GM12878 (cell line): ENCODE data around the gene UCKL1.

Experiments used
- CTCF ChIP-seq, 3 experiments: IDR thresholded peaks in 2 of 3; conservative IDR thresholded peaks in 1 of 3; 2 replicates each; pipeline ENCODE4 v1.5.1; 2011; ENCODE audit warnings: low read depth in 3 of 3, low read length in 3 of 3, mild to moderate bottlenecking in 3 of 3, control low read depth in 2 of 3, moderate library complexity in 2 of 3, inconsistent platforms in 1 of 3, mixed read lengths in 1 of 3; ENCODE audit not compliant: control insufficient read depth in 2 of 3, insufficient read depth in 1 of 3; ENCODE audit errors: extremely low read depth in 1 of 3
- MEF2A ChIP-seq: IDR thresholded peaks from 2 replicates; pipeline ENCODE4 v1.6.1; 2011; ENCODE audit warnings: low read depth, mild to moderate bottlenecking, low read length, moderate library complexity; ENCODE audit not compliant: insufficient read depth

DNA sequence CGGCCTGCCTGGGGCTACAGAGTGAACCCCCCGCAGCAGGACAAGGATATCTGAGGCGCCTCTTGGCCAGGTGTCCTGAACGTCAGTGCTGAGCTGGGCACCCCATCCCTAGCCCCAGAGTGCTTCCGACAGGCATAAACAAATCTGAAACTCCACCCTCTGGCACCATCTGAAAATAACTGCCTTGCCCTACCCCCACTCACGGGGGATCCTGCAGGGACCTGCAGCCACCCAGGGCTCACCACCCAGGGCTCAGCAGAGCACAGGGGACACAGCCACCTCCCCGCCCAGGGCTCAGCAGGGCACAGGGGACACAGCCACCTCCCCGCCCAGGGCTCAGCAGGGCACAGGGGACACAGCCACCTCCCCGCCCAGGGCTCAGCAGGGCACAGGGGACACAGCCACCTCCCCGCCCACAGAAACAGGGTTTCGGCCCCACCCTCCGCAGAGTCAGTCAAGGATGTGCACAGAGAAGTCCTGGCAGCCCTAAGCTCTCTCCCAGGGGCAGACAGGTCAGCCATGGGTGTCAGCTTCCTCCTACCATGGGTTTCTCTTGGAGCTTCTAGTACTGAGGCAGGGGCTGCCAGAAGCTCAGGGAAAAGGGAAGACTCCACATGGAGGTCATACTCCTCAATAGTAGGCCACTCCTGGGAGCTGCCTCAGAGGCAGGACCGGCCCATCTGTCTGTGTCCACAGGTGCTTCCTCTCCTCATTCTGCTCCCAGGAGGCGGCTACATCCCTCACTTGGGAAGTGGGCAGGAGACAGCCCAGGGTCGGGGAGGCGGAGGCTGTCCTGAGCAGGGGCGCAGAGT, 4.6 kb downstream of the UCKL1 start:
- TF ChIP-seq CTCF (IDR thresholded peaks at IDR 0.05 in 2 of 3, conservative IDR thresholded peaks at IDR 0.05 in 1 of 3; ENCODE audit: control insufficient read depth in 2 of 3, extremely low read depth in 1 of 3, insufficient read depth in 1 of 3, low read depth in 3 of 3, low read length in 3 of 3) (no peak), MEF2A (no peak)
